Nephron progenitor cell (in vitro differentiated cells): ENCODE results near the gene RORB.

Experiments
- DNase-seq: peaks from one replicate; pipeline ENCODE4 v3.0.0; 2021
- H3K27ac Mint-ChIP-seq: 2 replicates; pipeline ENCODE4 v1.8.0; 2021; ENCODE audit warnings: mild to moderate bottlenecking, moderate library complexity, mixed read lengths
- H3K27me3 Mint-ChIP-seq: 2 replicates; pipeline ENCODE4 v1.8.0; 2021; ENCODE audit warnings: mild to moderate bottlenecking, low read depth, mixed read lengths; ENCODE audit not compliant: poor library complexity
- H3K36me3 Mint-ChIP-seq: 2 replicates; pipeline ENCODE4 v1.8.0; 2021; ENCODE audit warnings: low read depth, mixed read lengths
- H3K4me1 Mint-ChIP-seq: 2 replicates; pipeline ENCODE4 v1.8.0; 2021; ENCODE audit warnings: mixed read lengths
- H3K4me3 Mint-ChIP-seq: 2 replicates; pipeline ENCODE4 v1.8.0; 2021; ENCODE audit warnings: mild to moderate bottlenecking, moderate library complexity, mixed read lengths
- H3K9me3 Mint-ChIP-seq: 2 replicates; pipeline ENCODE4 v1.8.0; 2021; ENCODE audit warnings: mild to moderate bottlenecking, moderate library complexity, mixed read lengths
- TF ChIP-seq, protein P1 (sequence below): fragments of 200-600 bp; sonication (generic); IDR thresholded peaks from 2 replicates; pipeline ENCODE4 v1.5.0; 2021; ENCODE audit warnings: antibody characterized with exemption

Gene RORB

GRCh38 chr9:74696520-74696919, 199.4 kb downstream of the RORB start:
- Mint-ChIP-seq H3K27me3 (no peaks in the 10 kb centered on the region), H3K27ac (no peak overlapping the region), H3K4me3 (no peak overlapping the region), H3K36me3 (no peaks in the 10 kb centered on the region), H3K4me1 (no peaks in the 10 kb centered on the region), H3K9me3 (no peaks in the 10 kb centered on the region)
- TF ChIP-seq, protein P1, sequence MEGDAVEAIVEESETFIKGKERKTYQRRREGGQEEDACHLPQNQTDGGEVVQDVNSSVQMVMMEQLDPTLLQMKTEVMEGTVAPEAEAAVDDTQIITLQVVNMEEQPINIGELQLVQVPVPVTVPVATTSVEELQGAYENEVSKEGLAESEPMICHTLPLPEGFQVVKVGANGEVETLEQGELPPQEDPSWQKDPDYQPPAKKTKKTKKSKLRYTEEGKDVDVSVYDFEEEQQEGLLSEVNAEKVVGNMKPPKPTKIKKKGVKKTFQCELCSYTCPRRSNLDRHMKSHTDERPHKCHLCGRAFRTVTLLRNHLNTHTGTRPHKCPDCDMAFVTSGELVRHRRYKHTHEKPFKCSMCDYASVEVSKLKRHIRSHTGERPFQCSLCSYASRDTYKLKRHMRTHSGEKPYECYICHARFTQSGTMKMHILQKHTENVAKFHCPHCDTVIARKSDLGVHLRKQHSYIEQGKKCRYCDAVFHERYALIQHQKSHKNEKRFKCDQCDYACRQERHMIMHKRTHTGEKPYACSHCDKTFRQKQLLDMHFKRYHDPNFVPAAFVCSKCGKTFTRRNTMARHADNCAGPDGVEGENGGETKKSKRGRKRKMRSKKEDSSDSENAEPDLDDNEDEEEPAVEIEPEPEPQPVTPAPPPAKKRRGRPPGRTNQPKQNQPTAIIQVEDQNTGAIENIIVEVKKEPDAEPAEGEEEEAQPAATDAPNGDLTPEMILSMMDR: no peak
- no peak for DNase-seq

DNA sequence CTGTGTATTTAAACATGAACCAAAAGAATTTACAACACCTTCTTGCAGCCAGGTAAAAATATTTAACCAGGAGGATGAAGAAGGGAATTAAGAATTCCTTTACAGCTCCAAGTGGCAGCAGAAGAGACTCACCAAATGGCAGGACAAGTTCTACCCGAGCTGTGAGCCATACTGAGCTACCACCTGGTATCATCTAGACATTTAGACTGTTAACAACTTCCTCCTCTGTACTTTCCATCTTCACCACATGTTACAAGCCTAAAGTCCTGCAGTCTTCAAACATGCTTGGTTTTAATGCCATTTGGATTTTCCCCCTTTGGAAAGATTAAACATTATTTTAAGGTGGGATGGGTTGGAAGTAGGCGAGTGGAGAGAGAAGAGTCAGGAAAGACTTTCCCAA, 200.4 kb downstream of the RORB start:
- TF ChIP-seq, protein P1: no peak
- H3K4me1 Mint-ChIP-seq: no peaks in the 10 kb centered on the region
- no peaks in the 10 kb centered on the region for H3K27me3 Mint-ChIP-seq
- H3K36me3 Mint-ChIP-seq: no peaks in the 10 kb centered on the region
- DNase-seq: no peak
- H3K27ac Mint-ChIP-seq: no peak overlapping the region
- H3K4me3 Mint-ChIP-seq: no peak overlapping the region
- no peaks in the 10 kb centered on the region for H3K9me3 Mint-ChIP-seq

GRCh38 chr9:74711341-74711740, 214.2 kb downstream of the RORB start:
- H3K27ac Mint-ChIP-seq: no peak overlapping the region
- H3K4me3 Mint-ChIP-seq: no peak overlapping the region
- H3K27me3 Mint-ChIP-seq: peaks cover 7% of the 10 kb centered on the region
- peak; percentile 8 for DNase-seq
- peaks cover 6% of the 10 kb centered on the region for H3K4me1 Mint-ChIP-seq
- TF ChIP-seq, protein P1: no peak
- no peaks in the 10 kb centered on the region for H3K9me3 Mint-ChIP-seq
- H3K36me3 Mint-ChIP-seq: no peaks in the 10 kb centered on the region

DNA sequence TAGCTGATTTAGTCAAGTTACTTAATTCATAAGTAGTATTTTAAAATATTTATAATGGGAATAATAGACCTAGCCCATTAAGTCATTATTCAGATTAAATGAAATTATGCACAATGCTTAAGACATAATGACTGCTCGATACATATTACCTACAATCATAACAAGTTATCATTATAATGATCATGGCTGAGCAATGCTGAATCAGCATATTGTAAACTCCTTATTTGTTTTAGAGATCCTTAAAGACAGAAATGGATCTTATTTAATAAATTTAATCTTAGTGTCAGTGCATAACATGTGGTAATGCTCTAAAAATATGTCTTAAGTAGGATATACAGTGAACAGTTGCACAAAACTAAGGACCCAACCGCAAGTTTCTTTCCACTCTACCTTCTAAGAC, 221.6 kb downstream of the RORB start:
- Mint-ChIP-seq H3K9me3 (no peaks in the 10 kb centered on the region), H3K4me3 (no peak overlapping the region), H3K27me3 (peaks cover 4% of the 10 kb centered on the region), H3K27ac (no peak overlapping the region), H3K36me3 (no peaks in the 10 kb centered on the region), H3K4me1 (no peaks in the 10 kb centered on the region)
- TF ChIP-seq, protein P1: no peak
- no peak for DNase-seq

DNA sequence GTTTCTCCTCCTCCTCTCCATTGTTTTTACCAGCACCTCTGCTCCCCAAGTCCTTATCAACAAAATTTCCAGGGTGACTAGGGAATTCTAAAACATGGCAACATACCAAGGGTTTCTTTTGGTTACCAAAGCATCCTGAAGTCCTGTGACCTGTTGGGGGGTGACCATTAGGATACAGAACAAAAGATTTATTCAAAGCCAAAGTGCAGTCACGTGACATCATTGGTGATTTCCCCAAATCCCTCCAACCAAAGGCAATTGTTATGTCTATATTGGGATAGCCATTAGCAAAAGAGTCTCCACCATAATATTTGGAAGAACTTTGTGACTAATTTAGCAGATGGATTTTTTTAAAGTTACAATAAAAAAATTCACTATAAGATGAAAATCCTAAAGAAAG, 222.2 kb downstream of the RORB start:
- no peaks in the 10 kb centered on the region for H3K36me3 Mint-ChIP-seq
- DNase-seq: no peak
- no peaks in the 10 kb centered on the region for H3K4me1 Mint-ChIP-seq
- TF ChIP-seq, protein P1: no peak
- H3K9me3 Mint-ChIP-seq: no peaks in the 10 kb centered on the region
- H3K27ac Mint-ChIP-seq: no peak overlapping the region
- H3K27me3 Mint-ChIP-seq: peaks cover 4% of the 10 kb centered on the region
- H3K4me3 Mint-ChIP-seq: no peak overlapping the region

- no peak overlapping the region for H3K27ac Mint-ChIP-seq
- no peaks in the 10 kb centered on the region for H3K36me3 Mint-ChIP-seq
- no peaks in the 10 kb centered on the region for H3K9me3 Mint-ChIP-seq
- DNase-seq: no peak
- TF ChIP-seq, protein P1: no peak
- no peak overlapping the region for H3K4me3 Mint-ChIP-seq
- H3K27me3 Mint-ChIP-seq: peaks cover 4% of the 10 kb centered on the region
- no peaks in the 10 kb centered on the region for H3K4me1 Mint-ChIP-seq
Measured at GRCh38 chr9:74721696-74722660, 224.8 kb downstream of the RORB start.
